SK-N-DZ (cell line): Measurements from ENCODE around the gene GORASP1.

Source experiments
- DNase-seq: peaks from one replicate; pipeline ENCODE4 v3.0.0-alpha.2; 2015; ENCODE audit warnings: low spot score

GORASP1 gene

DNA sequence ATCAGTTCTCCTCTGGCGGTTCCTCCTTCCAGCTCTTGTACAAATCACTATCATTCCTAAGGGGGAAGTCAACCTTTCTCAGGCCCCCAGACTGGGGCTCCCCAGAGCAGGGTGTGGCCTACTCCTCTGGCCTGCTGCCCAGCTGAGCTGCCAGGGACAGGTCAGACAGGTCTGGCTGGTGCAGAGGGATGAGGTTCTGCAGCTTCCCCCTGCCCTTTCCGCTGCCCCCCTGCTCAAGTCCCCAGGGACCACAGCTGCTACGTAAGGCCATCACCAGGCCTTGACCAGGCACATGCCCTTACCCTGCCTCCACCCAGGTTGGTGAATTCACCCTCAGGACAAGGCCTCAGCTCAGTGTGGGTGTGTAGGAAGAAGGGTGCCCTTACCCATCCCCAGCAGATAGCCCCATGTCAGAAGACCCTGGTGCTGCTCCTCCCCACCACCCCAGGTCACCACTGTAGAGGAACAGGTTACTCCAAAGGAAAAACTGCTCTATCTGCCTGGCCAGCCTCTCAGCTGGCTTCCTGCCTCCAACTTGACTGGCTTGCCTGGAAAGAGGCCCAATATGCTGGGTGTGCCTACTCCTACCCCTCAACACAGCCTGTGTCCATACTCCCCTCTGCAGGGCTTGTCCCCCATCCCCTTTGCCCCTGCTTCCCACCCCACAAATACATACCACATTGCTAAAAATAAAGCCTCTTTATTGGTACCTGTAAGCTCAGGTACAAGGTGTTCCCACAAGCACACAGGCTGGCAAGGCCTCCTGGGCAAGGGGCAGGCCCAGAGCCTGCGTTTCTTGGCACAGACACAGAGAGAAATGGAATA lies 34.0 kb upstream of the GORASP1 start:
- DNase-seq = no peak

DNA sequence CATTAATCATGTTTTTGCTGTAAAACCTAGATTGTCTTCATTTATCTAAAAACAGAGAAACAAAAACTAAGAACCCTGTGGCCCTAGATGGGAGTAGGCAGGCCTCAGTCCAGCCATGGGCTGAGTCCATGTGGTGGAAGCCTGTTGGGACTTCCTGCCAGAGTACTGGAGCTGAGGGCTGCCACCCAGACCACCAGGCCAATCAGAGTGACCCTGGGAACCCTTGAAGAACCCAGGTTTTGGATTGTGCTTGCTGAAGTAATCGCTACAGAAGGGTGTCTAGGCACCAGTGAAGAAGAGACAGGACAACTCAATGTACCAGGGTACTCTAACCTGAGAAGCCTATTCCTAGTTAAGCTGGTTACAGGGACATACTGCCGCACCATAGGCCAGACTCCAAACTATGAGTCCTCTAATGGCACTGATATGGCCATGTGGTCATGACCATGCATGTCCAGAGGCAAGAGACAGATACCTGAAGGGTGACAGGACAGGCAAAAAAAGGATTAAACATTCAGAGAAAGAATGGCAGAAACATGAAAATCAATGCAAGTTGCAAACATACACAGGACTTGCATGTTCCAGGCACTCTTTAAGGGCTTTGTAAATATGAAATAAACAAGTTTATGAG lies 33.0 kb upstream of the GORASP1 start:
- no peak for DNase-seq

DNA sequence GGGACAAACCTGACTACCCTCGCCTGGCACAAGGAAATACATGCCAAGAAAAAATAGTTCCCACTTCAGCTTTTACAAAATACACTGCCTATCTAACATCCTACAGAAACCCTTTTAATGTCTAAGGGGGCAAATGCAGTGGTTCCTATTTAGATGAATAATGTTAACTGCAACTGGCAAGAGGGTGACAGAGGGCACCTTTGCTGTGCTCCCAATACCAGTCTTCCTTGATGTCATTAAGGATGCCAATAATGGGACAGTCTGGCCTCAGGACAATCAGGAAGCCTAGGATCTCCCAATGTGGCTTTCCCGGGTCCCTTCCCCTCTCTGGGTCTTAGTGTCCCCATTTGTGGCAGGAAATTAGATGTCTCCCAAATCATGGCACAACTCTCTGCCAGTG lies 32.0 kb upstream of the GORASP1 start:
- DNase-seq = no peak

DNA sequence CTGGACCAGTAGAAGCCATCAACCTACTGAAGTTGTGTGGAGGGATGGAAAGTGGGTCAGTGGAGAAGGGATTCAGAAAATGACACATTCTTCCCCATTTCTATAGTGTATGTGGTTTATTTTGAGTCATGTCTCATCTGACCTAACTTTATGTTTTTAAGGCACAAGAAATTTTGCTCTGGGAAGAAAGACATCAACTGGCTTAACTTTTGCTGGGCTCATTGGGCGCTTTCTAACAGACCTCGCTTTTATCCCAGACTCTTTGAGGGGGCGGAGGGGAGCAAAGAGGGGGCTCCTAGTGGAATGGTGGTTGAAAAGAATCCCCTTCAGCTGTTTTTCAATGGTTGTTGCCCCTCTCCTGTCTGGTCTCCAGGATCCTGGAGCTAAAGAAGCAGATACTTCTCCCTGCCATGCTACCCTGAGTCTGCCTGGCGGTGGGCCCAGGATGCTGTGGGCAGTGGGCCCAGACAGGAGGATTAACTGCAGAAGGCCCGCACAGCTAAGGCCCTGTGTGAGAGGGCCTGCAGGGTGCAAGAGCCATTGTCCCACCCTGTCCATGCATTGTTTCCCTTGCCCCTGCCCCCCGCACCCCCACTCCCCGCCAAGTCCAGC lies 31.5 kb upstream of the GORASP1 start:
- DNase-seq = no peak

DNA sequence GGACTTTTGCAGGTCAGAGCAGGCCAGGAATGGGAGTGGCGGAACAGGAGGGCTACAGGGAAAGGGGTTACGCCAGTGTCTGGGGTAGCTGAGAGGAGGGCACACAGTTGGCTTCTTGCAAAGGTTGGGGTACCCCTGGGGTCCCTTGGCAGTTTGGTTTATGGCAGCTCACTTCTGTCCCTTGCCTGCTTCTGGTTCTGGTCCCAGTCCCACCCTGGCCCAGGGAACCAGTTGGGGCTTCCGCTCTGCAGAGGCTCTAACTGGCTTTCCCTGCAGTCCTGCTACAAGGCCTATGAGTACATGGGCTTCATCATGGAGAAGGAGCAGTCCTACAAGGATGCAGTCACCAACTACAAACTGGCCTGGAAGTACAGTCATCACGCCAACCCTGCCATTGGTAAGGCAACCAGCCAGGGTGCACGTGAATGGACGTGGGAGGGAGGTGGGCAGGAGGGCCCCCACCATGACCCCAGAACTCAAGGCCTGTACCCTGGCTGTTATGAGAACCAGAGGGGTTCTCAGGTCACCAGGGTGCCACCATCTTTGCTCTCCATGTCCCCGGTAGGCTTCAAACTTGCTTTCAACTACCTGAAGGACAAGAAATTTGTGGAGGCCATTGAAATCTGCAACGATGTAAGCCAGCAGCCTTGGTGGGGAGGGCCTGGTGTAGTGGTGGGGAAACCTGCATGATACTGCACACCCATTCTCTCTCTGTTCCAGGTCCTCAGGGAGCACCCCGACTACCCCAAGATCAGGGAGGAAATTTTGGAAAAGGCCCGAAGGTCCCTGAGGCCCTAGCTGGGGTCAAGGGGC lies 30.8 kb upstream of the GORASP1 start:
- no peak for DNase-seq

DNA sequence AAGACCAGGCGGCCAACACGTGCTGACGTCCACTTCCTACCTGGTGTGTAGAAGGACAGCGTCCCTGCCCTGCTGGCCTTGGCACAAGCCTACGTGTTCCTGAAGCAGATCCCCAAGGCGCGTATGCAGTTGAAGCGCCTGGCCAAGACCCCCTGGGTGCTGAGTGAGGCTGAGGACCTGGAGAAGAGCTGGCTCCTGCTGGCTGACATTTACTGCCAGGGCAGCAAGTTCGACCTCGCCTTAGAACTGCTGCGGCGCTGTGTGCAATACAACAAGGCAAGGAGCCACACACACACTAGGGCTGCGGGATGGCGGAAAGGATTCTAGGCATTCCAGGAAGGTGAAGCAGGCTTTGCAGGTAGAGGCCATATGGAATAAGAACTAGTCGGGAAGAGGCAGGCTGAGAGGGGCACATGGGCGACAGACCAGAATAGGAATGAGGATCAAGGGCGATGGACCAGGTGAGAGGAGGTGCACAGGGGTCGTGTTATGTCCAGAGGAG lies 30.1 kb upstream of the GORASP1 start:
- DNase-seq = no peak

DNA sequence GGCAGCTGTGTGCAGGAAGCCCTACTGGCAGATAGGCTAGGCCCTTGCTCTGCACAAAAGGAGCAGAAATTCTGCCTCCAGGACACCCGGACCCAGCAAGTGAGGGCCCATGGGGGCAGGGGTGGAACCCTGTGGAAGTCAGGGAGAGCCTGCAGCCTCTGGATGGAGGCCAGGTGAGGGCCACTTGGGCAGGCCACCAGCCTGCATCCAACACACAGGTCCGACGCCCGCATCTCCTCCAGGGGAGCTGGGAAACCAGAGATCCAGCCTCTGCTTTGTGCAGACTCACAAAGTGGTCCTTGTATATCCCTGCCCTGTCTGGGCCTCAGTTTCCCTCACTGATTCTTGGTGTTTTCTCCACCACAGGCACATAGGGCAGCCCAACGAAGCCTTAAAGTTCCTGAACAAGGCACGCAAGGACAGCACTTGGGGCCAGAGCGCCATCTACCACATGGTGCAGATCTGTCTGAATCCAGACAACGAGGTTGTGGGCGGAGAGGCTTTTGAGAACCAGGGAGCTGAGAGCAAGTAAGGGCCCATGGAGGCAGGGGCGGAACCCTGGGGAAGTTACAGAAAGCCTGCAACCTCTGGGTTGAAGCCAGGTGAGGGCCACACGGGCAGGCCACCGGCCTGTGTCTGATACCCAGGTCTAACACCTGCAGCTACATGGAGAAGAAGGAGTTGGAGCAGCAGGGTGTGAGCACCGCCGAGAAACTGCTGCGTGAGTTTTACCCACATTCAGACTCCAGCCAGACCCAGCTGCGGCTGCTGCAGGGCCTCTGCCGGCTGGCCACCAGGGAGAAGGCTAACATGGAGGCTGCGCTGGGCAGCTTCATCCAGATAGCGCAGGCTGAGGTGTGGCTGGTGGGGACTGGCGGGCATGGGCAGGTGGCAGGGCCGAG lies 29.4 kb upstream of the GORASP1 start:
- no peak for DNase-seq

DNA sequence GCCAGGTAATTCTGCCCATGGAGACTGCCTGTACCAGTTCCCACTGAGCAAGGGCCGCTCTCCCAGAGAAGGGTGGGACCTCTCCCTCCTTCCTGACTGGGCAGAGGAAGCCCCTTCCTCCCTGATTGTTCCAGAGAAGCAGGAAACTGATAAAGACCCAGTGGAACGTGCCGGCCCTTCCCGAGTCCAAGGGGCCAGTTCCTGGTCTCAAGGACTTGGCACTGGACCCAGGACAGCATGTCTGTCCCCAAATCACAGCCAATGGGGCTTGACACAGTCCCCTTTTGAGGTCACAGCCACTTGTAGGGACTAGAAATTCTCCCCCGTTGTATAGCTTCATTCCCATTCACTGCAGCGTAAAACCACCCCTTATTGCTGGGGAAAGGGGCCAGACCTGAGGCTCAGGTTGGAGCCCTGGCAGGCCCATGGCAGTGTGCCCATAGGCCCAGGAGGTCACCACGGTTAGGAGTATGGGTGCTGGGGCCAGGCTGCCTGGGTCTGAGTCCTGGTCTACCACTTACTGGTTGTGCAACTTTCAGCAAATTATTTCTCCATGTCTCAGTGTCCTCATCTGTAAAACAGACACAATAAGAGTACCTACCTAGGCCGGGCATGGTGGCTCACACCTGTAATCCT lies 27.9 kb upstream of the GORASP1 start:
- no peak for DNase-seq

DNA sequence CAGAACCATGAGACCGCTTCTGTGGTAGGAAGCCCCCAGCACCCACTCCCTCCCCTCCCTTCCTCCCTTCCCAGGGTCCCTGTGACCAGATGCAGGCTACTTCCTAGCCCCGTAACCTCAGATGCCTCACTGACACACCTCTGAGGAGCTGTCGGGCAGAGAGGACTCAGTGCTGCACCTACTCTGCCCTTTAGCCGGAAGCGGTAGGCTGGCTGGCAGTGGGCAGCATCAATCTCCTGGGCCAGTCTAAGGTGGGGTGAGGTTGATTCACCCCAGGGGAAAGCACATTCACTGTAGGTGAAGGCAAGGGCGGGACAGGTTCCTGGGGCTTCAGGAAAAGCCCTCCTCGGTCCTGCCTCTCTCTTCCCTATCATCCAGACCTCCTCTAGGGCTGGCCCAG lies 26.9 kb upstream of the GORASP1 start:
- DNase-seq = no peak

DNA sequence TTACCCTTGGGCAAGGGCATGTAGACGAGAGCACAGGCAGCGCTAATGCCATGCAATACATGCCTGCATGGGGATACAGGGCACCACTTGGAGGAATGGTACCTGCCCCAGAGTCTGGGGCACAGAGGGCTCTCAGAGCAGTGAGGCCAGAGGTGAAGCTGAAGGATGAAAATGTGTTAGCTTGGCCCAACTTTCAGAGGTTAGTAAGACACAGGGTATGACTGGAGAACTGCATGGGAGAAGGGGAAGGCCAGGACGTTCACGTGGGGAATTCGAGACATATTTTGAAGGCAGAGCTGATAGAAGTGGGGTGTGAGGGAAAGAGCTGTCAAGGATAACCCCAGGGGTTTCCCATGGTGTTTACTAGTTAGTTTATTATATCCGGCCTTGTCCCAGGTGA lies 26.4 kb upstream of the GORASP1 start:
- no peak for DNase-seq

DNA sequence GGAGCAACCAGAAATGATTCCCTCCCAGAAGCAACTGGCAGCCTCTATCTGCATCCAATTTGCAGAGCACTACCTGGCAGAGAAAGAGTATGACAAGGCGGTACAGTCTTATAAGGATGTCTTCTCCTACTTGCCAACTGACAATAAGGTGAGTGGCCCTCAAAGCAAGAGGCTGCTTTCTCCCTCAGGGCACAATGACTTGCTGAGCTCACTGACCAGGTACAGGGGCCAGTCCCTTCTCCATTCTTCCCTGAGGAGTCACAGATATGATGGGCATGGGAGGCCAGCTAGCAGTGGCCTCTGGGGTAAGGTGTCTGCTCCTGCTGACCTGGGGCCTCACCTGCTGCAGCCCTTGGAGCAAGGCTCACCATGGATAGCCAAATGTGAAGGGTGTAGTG lies 25.7 kb upstream of the GORASP1 start:
- DNase-seq = no peak

DNA sequence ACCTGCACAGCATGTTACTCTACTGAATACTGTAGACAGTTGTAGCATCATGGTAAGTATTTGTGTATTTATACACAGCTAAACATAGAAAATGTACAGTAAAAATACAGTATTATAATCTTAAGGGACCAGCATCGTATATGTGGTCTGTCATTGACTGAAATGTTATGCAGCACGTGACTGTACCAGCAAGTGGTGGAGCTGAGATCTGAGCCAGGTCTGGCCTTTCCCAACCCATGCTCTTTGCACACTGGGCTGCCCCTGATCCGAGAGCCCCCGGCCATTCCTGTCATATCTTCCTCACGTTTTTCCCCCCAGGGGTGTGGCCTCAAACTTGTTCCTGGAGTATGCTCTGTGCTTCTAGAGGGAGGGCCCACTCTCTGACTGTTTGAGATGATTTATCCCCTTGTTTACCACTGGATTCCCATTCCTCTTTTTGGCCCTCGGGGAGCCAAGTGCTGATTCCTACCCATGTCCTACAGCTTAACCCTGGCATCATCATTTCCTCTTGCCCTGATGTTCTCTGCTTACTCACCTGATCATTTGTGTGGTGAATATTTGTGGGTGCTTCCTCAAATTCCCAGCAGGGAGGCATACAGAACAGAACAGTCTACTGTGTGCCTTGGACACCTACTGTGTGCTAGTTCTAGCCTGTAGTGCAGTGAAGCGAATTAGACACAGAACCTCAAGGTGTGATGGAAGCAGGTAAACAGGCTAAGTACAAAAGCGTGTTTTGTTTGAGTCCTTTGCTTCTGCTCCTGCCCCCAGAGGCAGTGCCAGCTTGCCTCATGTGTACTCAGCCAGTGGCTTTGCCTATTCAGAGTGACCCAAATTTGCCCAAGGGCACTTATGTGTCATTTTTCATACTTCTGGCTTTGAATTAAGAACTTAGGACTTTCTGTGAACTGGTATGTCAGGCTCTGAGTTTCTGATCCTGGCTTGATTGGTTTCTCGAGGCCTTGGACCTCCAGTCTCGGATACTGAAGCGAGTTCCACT lies 25.0 kb upstream of the GORASP1 start:
- no peak for DNase-seq

DNA sequence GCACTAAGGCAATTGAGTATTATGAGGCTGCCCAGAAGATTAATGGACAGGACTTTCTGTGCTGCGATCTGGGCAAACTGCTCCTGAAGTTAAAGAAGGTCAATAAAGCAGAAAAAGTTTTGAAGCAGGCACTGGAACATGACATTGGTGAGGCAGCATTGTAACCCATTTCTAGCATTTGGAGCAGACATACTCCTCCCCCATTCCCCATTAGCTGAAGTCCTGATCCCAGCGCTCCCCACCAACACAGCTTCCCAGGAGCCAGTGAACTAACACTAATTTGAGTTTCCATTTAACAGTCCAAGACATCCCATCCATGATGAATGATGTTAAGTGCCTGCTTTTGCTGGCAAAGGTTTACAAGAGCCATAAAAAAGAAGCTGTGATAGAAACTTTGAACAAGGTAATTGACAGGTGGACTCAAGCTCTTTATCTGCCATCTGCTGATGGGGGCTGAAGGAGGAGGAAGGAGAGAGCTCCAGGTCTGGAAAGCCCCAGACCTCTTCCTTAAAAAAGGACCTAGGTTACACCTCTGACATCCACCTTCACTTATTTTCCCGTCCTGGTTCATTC lies 23.4 kb upstream of the GORASP1 start:
- no peak for DNase-seq

DNA sequence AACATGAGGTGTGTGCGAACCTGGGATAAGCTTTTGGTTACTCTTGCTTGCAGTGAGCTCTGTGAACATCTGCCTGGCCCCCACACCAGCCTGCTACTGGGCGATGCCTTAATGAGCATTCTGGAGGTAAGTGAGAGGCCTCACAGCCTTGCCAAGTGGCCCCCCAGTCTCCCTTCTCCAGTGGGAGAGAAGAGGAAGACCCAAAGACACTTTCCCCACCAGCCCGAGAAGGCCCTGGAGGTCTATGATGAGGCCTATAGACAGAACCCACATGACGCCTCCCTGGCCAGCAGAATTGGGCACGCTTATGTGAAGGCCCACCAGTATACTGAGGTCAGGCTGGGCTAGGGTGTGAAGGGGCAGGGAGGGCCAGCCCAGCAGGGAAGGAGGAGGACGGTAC lies 22.6 kb upstream of the GORASP1 start:
- DNase-seq = no peak

DNA sequence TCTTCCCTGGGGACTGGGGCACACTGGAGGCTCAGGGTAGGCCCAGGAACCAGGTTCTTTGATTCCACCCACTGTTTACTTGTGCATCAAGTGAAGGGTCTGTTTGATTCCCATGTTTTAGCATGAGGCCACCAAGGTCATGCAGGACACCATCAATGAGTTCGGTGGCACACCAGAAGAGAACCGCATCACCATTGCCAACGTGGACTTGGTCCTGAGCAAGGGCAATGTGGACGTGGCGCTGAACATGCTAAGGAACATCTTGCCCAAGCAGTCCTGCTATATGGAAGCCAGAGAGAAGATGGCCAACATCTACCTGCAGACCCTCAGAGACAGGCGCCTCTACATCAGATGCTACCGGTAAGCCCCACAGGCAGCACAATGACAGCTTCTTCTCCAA lies 21.5 kb upstream of the GORASP1 start:
- DNase-seq = no peak

DNA sequence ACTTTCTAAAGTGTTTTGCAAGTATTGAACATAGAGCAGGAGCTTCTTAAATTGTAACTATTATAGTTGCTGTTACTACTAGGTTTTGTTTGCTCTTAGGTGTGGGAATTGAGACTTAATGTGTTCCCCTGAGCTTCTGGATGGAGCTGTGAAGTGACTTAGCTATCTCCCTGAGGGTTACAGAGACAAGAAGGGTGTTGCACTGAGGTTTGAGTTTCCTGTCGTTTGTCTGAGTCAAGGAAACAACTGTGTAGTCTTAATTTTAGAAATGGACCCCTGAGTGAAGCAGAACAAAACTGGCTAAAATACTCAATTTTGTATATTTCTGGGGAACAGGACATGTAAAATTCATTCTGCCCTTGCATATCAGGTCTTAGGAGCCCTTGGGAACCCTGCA lies 20.5 kb upstream of the GORASP1 start:
- no peak for DNase-seq

DNA sequence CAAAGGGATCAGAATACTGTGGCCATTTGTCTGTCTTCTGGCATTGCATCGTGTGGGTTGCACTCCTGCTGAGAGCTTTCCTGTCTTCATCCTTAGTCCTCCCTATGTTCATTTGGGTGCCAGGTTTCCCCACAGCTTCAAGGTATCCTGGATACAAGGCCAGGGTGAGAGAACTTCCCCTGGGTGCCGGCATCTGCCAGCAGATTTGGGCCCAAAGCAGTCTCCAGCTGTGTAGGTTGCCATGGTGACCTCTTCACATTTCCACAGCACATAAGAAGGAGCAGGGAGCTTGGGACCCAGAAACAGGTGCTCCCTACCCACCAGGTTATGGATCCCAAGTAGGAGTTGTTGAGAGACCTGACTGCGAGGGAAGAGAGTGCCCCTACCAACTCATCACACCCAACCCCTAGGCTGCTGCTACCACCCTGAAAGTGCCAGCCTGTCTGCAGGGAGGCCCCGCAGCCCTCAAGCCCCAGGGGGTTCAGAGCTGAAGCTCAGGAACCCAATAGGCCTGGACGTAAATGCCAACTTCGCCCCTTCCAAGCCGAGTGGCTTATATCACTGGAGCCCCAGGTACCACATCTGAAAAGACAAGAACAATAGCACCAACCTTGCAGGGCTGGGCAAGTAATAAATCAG lies 20.0 kb upstream of the GORASP1 start:
- DNase-seq = no peak

DNA sequence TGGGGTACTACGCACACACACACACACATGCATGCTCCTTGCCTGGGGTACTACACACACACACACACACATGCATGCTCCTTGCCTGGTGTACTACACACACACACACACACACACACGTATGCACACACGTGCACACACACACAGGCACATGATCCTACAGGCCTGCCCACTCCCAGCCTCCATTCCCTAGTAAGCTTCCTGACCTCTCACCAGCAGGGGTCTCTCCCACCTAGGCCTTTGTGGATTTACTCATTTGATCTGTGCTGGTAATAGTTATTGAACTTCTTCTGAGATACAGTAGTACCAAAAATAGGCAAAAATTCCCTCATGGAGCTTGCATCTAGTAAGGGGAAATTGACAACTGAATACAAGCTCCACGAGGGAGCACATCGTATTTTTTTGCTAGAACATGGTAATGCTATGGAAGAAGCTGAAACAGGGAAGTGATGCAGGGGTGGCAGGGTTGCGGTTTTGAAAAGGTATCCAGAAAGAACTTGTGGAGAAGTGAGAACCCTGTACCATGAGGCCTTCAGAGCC lies 19.2 kb upstream of the GORASP1 start:
- no peak for DNase-seq
